PC-3 (cell line): ENCODE measurements around the gene CHAT. TPM values are rescaled to one million over a fixed set of nuclear protein-coding genes. Genes with fewer than 3 reads are reported as not detected.

Experiments used
- ATAC-seq: fragments of 200-7000 bp; cut with Tn5 transposase; 2 replicates; pipeline ENCODE4 v1.9.1; 2020; ENCODE audit warnings: mild to moderate bottlenecking, moderate library complexity
- BruUV-seq: library from RNA; stranded (reverse); fragments of 400-500 nt; replicated peaks from 2 replicates; lab custom pipeline; 2021; lab: Mats Ljungman, UMichigan
- CTCF ChIA-PET: fragments of 300-600 bp; sonication (Branson Sonifier 250); formaldehyde crosslinking; loops from one replicate; lab custom pipeline; 2022; ENCODE audit warnings: antibody characterized with exemption; lab: Charles Lee
- POLR2A ChIA-PET: fragments of 300-600 bp; sonication (Branson Sonifier 250); formaldehyde crosslinking; loops from one replicate; lab custom pipeline; 2022; ENCODE audit warnings: antibody characterized with exemption; ENCODE audit not compliant: unreplicated experiment; lab: Charles Lee
- DNase-seq: peaks from one replicate; pipeline ENCODE4 v3.0.0-alpha.2; 2015
- H2AFZ ChIP-seq: fragments of 300-600 bp; sonication (generic); 2 replicates; pipeline ENCODE4 v1.6.0; 2016; ENCODE audit warnings: antibody characterized with exemption, low read length
- H3F3A ChIP-seq: fragments of 300-600 bp; sonication (generic); one replicate; pipeline ENCODE4 v1.6.0; 2017; ENCODE audit warnings: antibody characterized with exemption, low read length, control low read depth, mild to moderate bottlenecking; ENCODE audit not compliant: unreplicated experiment
- H3K27ac ChIP-seq: fragments of 300-600 bp; sonication (generic); 2 replicates; pipeline ENCODE4 v1.5.1; 2016; ENCODE audit warnings: mild to moderate bottlenecking, low read length
- H3K27me3 ChIP-seq: fragments of 300-600 bp; sonication (generic); 2 replicates; pipeline ENCODE4 v1.6.1; 2016; ENCODE audit warnings: low read length, mixed read lengths
- H3K36me3 ChIP-seq: fragments of 300-600 bp; sonication (generic); 2 replicates; pipeline ENCODE4 v1.6.1; 2016; ENCODE audit warnings: low read depth, mixed run types, low read length, mixed read lengths
- H3K4me1 ChIP-seq: fragments of 300-600 bp; sonication (generic); 2 replicates; pipeline ENCODE4 v1.5.1; 2016; ENCODE audit warnings: low read length; ENCODE audit not compliant: insufficient read depth
- H3K4me2 ChIP-seq: fragments of 300-600 bp; sonication (generic); 2 replicates; pipeline ENCODE4 v1.6.0; 2016; ENCODE audit warnings: low read length
- H3K4me3 ChIP-seq: fragments of 300-600 bp; sonication (generic); 2 replicates; pipeline ENCODE4 v1.5.1; 2016; ENCODE audit warnings: mild to moderate bottlenecking, low read length, mixed read lengths
- H3K79me2 ChIP-seq: fragments of 300-600 bp; sonication (generic); 2 replicates; pipeline ENCODE4 v1.6.1; 2017; ENCODE audit warnings: low read length, mixed read lengths
- H3K9ac ChIP-seq: fragments of 300-600 bp; sonication (generic); 2 replicates; pipeline ENCODE4 v1.6.0; 2016; ENCODE audit warnings: mild to moderate bottlenecking, low read length
- H3K9me2 ChIP-seq: fragments of 300-600 bp; sonication (generic); replicated peaks from 2 replicates; pipeline ENCODE4 v1.6.1; 2016; ENCODE audit warnings: mixed run types, low read length, mixed read lengths
- H3K9me3 ChIP-seq: fragments of 300-600 bp; sonication (generic); 2 replicates; pipeline ENCODE4 v1.6.1; 2016; ENCODE audit warnings: low read length, mixed read lengths
- H4K20me1 ChIP-seq: fragments of 300-600 bp; sonication (generic); 2 replicates; pipeline ENCODE4 v1.6.1; 2016; ENCODE audit warnings: low read length, mixed read lengths
- CTCF ChIP-seq: fragments of 300-600 bp; sonication (generic); conservative IDR thresholded peaks from 2 replicates; pipeline ENCODE4 v1.5.1; 2017; ENCODE audit warnings: antibody characterized with exemption, low read depth, mild to moderate bottlenecking, low read length
- EZH2 ChIP-seq: fragments of 300-600 bp; sonication (generic); IDR thresholded peaks from one replicate; pipeline ENCODE4 v1.6.1; 2017; ENCODE audit warnings: antibody characterized with exemption, mild to moderate bottlenecking, low read length; ENCODE audit not compliant: unreplicated experiment
- EZH2phosphoT487 ChIP-seq: fragments of 300-600 bp; sonication (generic); IDR thresholded peaks from 2 replicates; pipeline ENCODE4 v1.6.1; 2018; ENCODE audit warnings: mild to moderate bottlenecking, antibody characterized with exemption, low read length, borderline replicate concordance
- intact Hi-C: fragments of 100-400 bp; cut with micrococcal nuclease; formaldehyde crosslinking; loops from 2 replicates; pipeline ENCODE4 v1.9.0; 2023
- total RNA-seq: library from RNA; depleted of rRNA; stranded (reverse); fragments of >200 nt; gene quantifications from 2 replicates; pipeline ENCODE4 v1.2.3, GENCODE V29; 2014

The CHAT gene
- total RNA-seq, 1 experiment from 2014 or later = not detected

GRCh38 chr10:49585387-49585786 is 28.4 kb upstream of the CHAT start:
- 0 out of 2 replicates have a peak, but pooled peaks cover 3% of the 10 kb centered on the region for H3K9me2 ChIP-seq
- no peaks in the 10 kb centered on the region for H3K9me3 ChIP-seq
- ATAC-seq = 0 out of 2 replicates have a peak, but pooled peaks have one; percentile 22
- H3K36me3 ChIP-seq = no peaks in the 10 kb centered on the region
- ChIA-PET CTCF (no interaction called here), POLR2A (no interaction called here)
- H3K4me2 ChIP-seq = no peak overlapping the region
- no peak overlapping the region for H3K27ac ChIP-seq
- H2AFZ ChIP-seq = no peak overlapping the region
- no peaks in the 10 kb centered on the region for H4K20me1 ChIP-seq
- intact Hi-C loops = no loop called here
- no peak overlapping the region for H3K9ac ChIP-seq
- DNase-seq = peak; percentile 56
- no peaks in the 10 kb centered on the region for H3K79me2 ChIP-seq
- H3K4me3 ChIP-seq = no peak overlapping the region
- no peaks in the 10 kb centered on the region for H3F3A ChIP-seq
- no peak for TF ChIP-seq EZH2
- no peak for TF ChIP-seq EZH2phosphoT487
- no peak for TF ChIP-seq CTCF
- BruUV-seq = no TSS peak
- H3K27me3 ChIP-seq = no peaks in the 10 kb centered on the region
- H3K4me1 ChIP-seq = no peaks in the 10 kb centered on the region

DNA sequence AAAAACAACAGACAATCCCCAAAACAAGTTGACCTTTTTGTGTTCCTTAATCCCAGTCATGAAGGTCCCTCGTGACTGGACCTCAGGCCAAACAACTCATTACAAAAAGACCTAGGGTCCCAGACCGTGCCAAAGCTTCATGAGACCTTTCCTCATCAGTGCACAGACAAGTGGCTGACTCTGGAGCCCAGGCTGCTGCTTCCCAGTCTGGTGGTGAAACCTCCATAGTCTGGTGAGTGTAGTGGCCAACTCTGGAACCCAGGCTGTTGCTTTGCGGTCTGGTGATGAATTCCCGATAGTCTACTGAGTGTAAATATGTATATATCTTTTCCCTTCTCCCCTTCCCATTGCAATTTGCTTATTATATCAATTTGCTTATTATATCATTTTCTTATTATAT is 25.9 kb upstream of the CHAT start:
- Histone ChIP-seq H3K4me2 (no peak overlapping the region), H3K36me3 (no peaks in the 10 kb centered on the region), H3F3A (no peaks in the 10 kb centered on the region), H3K9me2 (0 out of 2 replicates have a peak, but pooled peaks cover 3% of the 10 kb centered on the region), H3K27me3 (no peaks in the 10 kb centered on the region), H3K27ac (no peak overlapping the region), H3K79me2 (no peaks in the 10 kb centered on the region), H3K9ac (no peak overlapping the region), H3K9me3 (no peaks in the 10 kb centered on the region), H2AFZ (no peak overlapping the region), H3K4me1 (no peaks in the 10 kb centered on the region), H3K4me3 (no peak overlapping the region), H4K20me1 (no peaks in the 10 kb centered on the region)
- CTCF ChIA-PET = no interaction called here
- ATAC-seq (no peak), DNase-seq (no peak)
- TF ChIP-seq EZH2phosphoT487 (no peak), EZH2 (no peak), CTCF (no peak)
- BruUV-seq = no TSS peak
- POLR2A ChIA-PET = no interaction called here
- intact Hi-C loops = no loop called here
